GF-D8 (cell line): ENCODE measurements around the gene PHF20.
"Not testable (repeated sequence)": the region's sequence is repeated elsewhere in the genome, so short reads cannot be mapped to it uniquely, and the experiment has no call there.

ENCODE experiments used
- DNase-seq: peaks from one replicate; lab custom pipeline; 2025; lab: John Stamatoyannopoulos, UW

Gene PHF20

GRCh38 chr20:35885212-35885611 is 113.4 kb downstream of the PHF20 start:
- no peak for DNase-seq

- DNase-seq: no peak
Observed at GRCh38 chr20:35886537-35886936, 114.7 kb downstream of the PHF20 start.

- peak; percentile 93 for DNase-seq
Observed at GRCh38 chr20:35887393-35888064, 115.7 kb downstream of the PHF20 start.

DNA sequence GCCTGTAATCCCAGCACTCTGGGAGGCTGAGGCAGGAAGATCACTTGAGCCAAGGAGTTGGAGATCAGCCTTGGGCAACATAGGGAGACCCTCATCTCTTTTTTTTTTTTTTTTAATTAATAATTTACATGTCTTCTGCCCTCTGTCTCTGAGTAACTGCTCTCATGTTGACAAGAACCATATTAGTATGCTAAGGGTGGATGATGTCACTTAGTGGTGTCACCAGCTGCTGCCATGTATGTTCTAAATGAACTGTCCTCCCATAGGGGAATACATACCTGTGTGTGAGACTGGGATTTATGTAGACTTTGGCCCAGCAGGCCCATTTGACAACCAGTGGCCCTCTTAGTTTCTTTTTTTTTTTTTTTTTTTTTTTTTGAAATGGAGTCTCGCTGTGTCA is 116.8 kb downstream of the PHF20 start:
- DNase-seq: no peak

- no peak for DNase-seq
Observed at GRCh38 chr20:35891375-35891774, 119.6 kb downstream of the PHF20 start.

- no peak for DNase-seq
Observed at GRCh38 chr20:35892871-35893270, 121.1 kb downstream of the PHF20 start.

GRCh38 chr20:35893942-35894341 is 122.1 kb downstream of the PHF20 start:
- no peak for DNase-seq

DNA sequence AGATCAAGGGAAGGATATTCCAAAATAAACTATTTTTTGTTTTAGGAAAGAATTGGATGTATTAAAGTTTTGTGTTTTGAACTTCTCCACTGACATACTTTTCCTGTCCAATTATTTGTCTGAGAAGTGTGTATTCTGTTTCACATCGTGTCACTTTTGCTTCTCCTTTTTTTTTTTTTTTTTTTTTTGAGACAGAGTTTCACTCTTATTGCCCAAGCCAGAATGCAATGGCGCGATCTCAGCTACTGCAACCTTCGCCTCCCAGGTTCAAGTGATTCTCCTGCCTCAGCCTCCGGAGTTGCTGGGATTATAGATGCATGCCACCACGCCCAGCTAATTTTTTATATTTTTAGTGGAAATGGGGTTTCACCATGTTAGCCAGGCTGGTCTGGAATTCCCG is 123.7 kb downstream of the PHF20 start:
- DNase-seq: not testable (repeated sequence)

DNA sequence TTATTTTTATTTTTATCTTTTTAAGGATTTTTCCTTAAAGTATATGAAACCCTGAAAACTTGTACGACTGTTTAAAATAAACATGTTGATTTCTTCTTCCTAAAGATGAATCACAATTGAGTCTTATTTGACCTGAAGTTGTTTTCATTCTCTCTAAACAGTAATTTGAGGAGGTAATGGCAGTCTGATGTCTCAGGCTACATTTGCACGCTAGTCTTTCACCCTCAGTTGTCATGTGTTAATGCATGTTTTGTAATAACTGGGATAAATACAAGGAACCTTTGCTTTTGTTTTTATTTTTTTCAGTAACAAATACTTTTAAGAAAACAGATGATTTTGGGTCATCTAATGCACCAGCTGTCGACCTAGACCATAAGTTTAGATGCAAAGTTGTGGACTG is 127.2 kb downstream of the PHF20 start:
- DNase-seq: no peak

DNA sequence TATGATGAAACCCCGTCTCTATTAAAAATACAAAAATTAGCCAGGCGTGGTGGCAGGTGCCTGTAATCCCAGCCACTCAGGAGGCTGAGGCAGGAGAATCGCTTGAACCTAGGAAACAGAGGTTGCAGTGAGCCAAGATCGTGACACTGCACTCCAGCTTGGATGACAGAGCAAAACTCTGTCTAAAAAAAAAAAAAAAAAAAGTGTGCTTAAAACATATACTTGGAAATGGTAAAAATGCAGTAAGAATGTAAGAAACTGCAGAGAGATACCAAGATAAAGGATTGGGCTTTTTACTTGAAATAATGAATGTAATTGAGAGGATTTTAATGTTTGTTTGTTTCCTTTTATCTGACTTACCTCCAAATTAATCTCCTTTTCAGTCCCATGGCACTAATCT is 129.4 kb downstream of the PHF20 start:
- DNase-seq: not testable (repeated sequence)

DNA sequence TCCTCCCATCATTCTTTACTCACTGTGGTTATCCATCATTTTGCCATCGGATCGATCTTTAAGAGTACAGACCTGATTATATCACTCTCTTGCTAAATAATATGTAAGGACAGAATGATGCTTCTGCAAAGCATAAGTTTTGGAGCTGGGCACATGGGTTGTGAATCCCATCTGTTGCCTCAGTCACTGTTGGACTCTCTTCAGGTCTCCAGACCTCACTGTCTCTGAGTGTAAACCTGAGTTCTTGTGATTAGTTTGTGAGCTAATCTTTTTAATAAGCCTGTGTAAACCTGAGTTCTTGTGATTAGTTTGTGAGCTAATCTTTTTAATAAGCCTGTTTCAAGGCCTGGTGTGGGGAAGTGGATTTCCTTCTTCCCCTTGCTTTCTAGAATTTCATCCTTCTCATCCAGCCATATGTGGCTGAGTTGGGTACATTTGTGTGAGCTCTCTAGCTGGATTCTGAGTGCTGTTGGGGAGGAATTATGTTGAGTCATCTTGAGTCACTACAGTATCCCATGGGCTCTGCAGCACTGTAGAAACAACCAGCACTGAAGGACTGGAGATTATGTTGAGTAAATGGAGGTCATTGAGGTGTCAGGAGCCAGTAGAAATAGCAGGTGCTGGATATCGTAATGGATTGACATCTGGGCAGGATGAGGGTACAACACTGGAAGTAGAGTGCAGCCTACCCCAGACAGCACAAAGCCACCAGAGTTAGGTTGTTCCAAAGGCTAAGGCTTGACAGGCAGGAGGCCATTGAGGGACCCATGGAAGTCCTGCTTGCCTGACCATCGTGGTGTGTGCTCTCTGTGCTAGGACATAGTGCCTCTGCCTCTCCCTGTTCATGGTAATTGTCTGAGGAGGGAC is 130.1 kb downstream of the PHF20 start:
- peak; percentile 16 for DNase-seq

DNA sequence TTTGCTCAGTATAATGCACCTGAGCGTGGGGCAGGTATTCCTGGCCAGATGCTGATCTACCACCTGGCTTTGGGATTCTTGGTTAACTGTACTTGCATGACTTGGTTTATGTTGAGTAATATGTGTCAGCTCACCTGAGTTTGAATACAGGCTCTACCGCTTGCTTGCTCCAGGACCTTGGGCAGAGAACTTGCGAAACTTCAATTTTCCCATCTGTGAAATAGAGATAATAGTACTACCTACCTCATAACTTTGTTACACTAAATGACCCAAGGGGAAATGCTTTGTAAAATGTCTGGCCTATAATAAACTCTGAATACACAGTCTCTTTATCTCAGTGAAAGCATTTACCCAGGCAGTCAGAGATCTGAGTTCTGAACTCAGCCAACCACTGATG is 130.7 kb downstream of the PHF20 start:
- no peak for DNase-seq

DNA sequence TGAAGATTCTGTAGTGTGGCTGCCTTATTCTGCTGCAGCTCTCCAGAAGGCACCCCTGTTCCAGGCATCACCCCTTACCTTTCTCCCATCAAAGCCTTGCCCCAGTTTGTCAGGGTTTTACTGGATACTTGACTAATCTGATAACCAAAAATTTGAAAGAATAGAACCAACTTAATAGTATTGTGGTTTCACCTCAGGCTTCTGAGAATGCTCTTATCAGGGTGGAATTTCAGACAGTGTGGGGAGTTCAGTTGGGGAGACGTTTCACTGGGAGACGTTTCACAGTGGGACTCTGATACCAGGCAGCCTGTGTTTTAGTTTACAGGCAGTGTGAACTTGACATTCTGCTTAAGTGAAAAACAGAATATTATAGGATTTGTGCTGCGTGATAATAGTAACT is 132.0 kb downstream of the PHF20 start:
- DNase-seq: no peak

DNA sequence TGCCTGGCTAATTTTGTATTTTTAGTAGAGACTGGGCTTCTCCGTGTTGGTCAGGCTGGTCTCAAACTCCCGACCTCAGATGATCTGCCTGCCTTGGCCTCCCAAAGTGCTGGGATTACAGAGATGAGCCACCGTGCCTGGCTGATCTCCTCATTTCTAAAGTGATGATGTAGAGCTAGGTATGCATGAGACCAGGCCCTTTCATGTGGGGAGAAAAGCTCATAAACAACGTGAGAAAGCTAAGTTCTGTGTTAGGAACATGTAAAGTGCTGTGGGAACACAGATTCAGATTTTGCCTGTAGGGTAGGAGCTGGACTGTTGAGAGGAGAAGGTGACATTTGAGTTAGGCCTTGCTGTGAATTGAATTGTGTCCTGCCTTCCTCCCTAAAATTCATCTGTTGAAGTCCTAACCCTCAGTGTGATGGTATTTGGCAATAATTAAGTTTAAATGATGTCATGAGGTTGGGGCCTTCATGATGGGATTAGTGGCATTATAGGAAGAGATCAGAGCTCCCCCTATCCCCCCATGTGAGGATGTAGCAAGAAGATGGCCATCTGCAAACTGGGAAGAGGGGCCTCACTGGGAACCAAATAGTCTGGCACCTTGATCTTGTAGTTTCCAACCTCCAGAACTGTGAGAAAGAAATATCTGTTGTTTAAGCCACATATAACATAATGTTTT is 133.3 kb downstream of the PHF20 start:
- no peak for DNase-seq

- no peak for DNase-seq
Observed at GRCh38 chr20:35907017-35907701, 135.3 kb downstream of the PHF20 start.

- no peak for DNase-seq
Observed at GRCh38 chr20:35908007-35908406, 136.2 kb downstream of the PHF20 start.

- DNase-seq: no peak
Observed at GRCh38 chr20:35909176-35909575, 137.4 kb downstream of the PHF20 start.

- no peak for DNase-seq
Observed at GRCh38 chr20:35909796-35910195, 138.0 kb downstream of the PHF20 start.

DNA sequence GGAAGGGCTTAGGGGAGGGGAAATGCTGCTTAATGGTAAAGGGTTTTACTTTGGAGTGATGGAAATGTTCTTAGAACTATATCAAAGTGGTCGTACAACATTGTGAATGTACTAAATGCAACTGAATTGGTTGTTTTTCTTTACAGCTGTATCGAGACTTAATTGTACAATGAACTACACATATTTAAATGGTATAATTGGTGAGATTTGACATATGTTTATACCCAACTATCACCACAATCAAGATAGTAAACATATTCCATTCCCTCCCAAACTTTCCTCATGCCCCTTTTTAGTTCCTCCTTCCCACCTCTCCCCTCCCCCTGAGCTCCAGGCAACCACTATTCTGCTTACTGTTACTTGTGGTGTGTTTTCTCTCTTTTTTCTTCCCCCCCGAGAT is 138.4 kb downstream of the PHF20 start:
- DNase-seq: no peak

DNA sequence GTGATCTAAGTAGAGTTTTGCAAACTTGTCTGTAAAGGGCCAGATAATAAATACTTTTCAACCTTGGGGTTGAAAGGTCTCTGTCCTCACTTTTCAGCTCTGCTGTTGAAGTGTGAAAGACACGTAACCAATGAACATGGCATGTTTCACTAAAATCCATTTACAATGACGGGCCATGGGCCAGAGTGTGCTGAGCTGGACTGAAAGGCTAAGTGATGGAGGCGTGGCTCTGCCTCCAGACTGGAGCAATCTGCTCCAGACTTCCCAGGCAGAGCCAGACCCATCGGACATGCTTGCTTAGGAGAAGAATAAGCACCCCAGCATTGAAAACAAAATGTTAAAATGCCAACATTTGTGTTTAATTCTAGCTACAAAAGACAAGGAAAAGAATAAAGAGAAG is 141.1 kb downstream of the PHF20 start:
- no peak for DNase-seq

GRCh38 chr20:35917077-35917476 is 145.3 kb downstream of the PHF20 start:
- DNase-seq: peak; percentile 39

- DNase-seq: no peak
Observed at GRCh38 chr20:35918021-35918420, 146.2 kb downstream of the PHF20 start.
